ENCODE data around the gene LMOD2.

- no peak for TF ChIP-seq TCF12 (IDR thresholded peaks at IDR 0.05; ENCODE audit: low read depth, low read length)
- TF ChIP-seq POLR2A (IDR thresholded peaks at IDR 0.05; ENCODE audit: low read depth, low read length), result no peak
Measured at GRCh38 chr7:123658023-123658422, 2.4 kb downstream of the LMOD2 start.

Measured in GM12878 (cell line).